Stomach (tissue), 9 donors: ENCODE data around the gene RXRA. TPM values are rescaled to one million over a fixed set of nuclear protein-coding genes. Genes with fewer than 3 reads are reported as not detected.
A peak's percentile ranks its signal among the peaks of the same experiment; 100 is the strongest.

ENCODE experiments used
- DNase-seq, 2 donors: peaks; one replicate each; pipeline versions ENCODE4 v3.0.0 to v3.0.0-alpha.2; 2013 to 2019
- H3K27ac ChIP-seq, 5 donors: fragments of 200-600 bp in 4 of 5; sonication (generic) in 4 of 5; one replicate each; pipeline ENCODE4 v1.5.1; 2013 to 2019; ENCODE audit warnings: mild to moderate bottlenecking in 1 of 5, moderate library complexity in 1 of 5
- H3K27me3 ChIP-seq, 3 donors: fragments of 200-600 bp; sonication (generic); one replicate each; pipeline ENCODE4 v1.5.1; 2017 to 2019; ENCODE audit warnings: mixed run types in 1 of 3
- H3K36me3 ChIP-seq, 4 donors: fragments of 200-600 bp; sonication (generic); 1 replicate in 3 of 4; 2 replicates in 1 of 4; pipeline ENCODE4 v1.5.1; 2016 to 2019
- H3K4me1 ChIP-seq, 4 donors: fragments of 200-600 bp; sonication (generic); one replicate each; pipeline ENCODE4 v1.5.1; 2016 to 2019
- H3K4me3 ChIP-seq, 4 donors: fragments of 200-600 bp; sonication (generic) in 3 of 4; one replicate each; pipeline ENCODE4 v1.5.1; 2016 to 2019; ENCODE audit warnings: mild to moderate bottlenecking in 1 of 4
- H3K9me3 ChIP-seq, 4 donors: fragments of 200-600 bp; sonication (generic); one replicate each; pipeline ENCODE4 v1.5.1; 2016 to 2019
- CTCF ChIP-seq, 7 experiments: fragments of 450-650 bp in 4 of 7; fragments of 200-600 bp in 3 of 7; sonication (generic) in 3 of 7; IDR thresholded peaks; one replicate each; pipeline ENCODE4 v1.5.1; 2016 to 2019; ENCODE audit warnings: antibody characterized with exemption in 7 of 7, control low read depth in 2 of 7, mild to moderate bottlenecking in 1 of 7
- EP300 ChIP-seq: sonication (generic); formaldehyde crosslinking; IDR thresholded peaks from one replicate; pipeline ENCODE4 v1.6.1; 2017; ENCODE audit warnings: antibody characterized with exemption
- POLR2A ChIP-seq, 4 donors: fragments of 450-650 bp; IDR thresholded peaks; one replicate each; pipeline ENCODE4 v1.6.1; 2016; ENCODE audit warnings: antibody characterized with exemption in 4 of 4, control low read depth in 2 of 4, mild to moderate bottlenecking in 1 of 4, moderate library complexity in 1 of 4
- POLR2AphosphoS5 ChIP-seq, 3 donors: sonication (generic); formaldehyde crosslinking; IDR thresholded peaks; one replicate each; pipeline ENCODE4 v1.6.1; 2016; ENCODE audit warnings: antibody characterized with exemption in 3 of 3
- WGBS, 5 donors: extraction: QIAGEN DNeasy Blood & Tissue Kit in 3 of 5; methylation state at CpG; one replicate each; pipeline versions ENCODE4 v1.1.5 to v1.1.7; 2013 to 2018; 5-methylcytosine and 5-hydroxymethylcytosine counted together
- intact Hi-C: fragments of 100-400 bp; cut with DNase I; formaldehyde crosslinking; loops from one replicate; pipeline ENCODE4 v1.15.1; 2023; ENCODE audit warnings: low total_unique reads
- polyA plus RNA-seq, 3 donors: library from polyadenylated mRNA; stranded (reverse); fragments of 200-250 nt; gene quantifications; one replicate each; pipeline ENCODE4 v1.2.3, GENCODE V29; 2013
- total RNA-seq, 5 donors: library from RNA; depleted of rRNA; stranded (reverse); fragments of >200 nt; gene quantifications; one replicate each; pipeline versions ENCODE4 v1.1.0 to v1.2.3, GENCODE V29; 2014 to 2016
- donor health status: healthy with polysubstance abuse.
- donor health status: Bipolar disorder and iron deficiency.
- donor health status: healthy.

The RXRA gene
- total and polyA plus RNA-seq, 8 donors = 14.0 to 68.4 (median 29.3) TPM

DNA sequence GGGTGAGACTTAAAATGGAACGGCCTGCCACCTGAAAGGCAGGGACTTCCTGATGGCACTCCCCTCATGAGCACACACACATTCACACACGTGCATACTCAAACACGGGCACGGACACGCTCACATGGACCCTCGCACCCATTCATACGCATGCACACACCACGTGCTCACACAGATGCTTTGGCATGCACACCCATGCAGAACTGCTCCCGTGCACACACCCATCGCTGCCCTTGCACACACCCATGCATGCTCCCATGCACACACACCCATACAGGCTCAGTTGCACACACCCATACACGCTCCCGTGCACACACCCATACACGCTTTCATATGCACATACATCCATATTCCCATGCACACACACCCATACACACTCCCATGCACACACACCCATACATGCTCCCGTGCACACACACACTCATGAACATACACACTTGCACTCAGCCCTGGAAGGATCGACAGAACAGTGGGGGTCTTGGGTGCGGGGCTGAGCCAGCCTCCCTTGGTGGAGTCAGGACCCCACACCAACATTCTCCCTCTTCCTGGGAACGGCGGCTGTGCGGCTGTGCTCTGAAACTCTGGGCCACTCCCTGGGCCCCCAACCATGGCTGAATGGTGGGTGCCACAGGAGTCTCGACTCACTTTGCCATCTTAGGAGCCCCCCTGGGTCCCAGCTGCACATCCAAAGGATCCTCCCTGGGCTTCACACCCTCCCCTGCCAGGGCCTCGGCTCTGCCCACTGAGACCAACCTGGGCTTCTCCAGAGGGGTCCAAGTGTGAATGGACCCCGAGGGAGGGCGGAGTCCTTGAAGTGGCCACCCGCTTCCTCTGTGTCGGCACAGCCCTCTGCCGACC lies 115.2 kb downstream of the RXRA start:
- Histone ChIP-seq H3K27me3 (peaks cover 0 to 20% (median 10%) of the 10 kb centered on the region in 3 donors), H3K4me1 (peaks cover 43 to 57% (median 50%) of the 10 kb centered on the region in 4 donors), H3K9me3 (no peaks in the 10 kb centered on the region), H3K4me3 (no peak overlapping the region), H3K36me3 (peaks cover 5 to 18% (median 14%) of the 10 kb centered on the region in 4 donors), H3K27ac (no peak overlapping the region)
- TF ChIP-seq EP300 = no peak
- TF ChIP-seq CTCF (IDR thresholded peaks at IDR 0.05) = no peak
- no peak for TF ChIP-seq POLR2A (IDR thresholded peaks at IDR 0.05)
- TF ChIP-seq POLR2AphosphoS5 (IDR thresholded peaks at IDR 0.05) = no peak
- intact Hi-C loops = loop anchor here (2.0 kb wide), 1 partner anchor 271 kb away; no protein-coding TSS in a partner anchor
- 48 to 59% (median 56%) methylated on average over 19 to 26 of the region's 26 CpGs for WGBS, 5 donors
- DNase-seq = no peak

DNA sequence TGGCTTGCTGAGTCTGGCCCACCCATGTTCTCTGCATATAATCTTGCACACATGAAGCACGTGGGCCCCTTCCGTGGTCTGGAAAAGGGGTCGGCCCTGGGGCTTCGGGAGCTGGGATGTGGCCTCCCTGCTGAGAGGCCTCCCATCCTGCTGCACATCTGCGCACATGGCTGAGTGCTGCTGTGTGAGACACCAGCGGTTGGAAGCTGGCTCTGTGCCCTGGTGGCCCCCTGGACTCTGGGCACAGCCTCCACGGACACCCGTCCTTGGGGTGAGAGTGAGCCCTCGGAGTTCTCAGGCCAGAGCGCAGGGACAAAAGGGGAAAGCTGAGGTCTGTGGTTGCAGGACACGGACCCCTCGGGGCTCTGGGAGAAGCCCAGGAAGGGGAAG lies 115.8 kb downstream of the RXRA start:
- WGBS, 5 donors = 3 to 14% (median 8%) methylated on average over 6 to 12 of the region's 12 CpGs
- Histone ChIP-seq H3K27me3 (peaks cover 0 to 20% (median 10%) of the 10 kb centered on the region in 3 donors), H3K36me3 (peaks cover 0 to 12% (median 8%) of the 10 kb centered on the region in 4 donors), H3K4me1 (peaks cover 37 to 51% (median 44%) of the 10 kb centered on the region in 4 donors), H3K9me3 (no peaks in the 10 kb centered on the region), H3K4me3 (no peak overlapping the region), H3K27ac (no peak overlapping the region)
- intact Hi-C loops = loop anchor here (2.0 kb wide), 1 partner anchor 271 kb away; no protein-coding TSS in a partner anchor
- DNase-seq = peak in 1 of 2 donors; percentile 65
- no peak for TF ChIP-seq POLR2A (IDR thresholded peaks at IDR 0.05)
- TF ChIP-seq POLR2AphosphoS5 (IDR thresholded peaks at IDR 0.05) = no peak
- TF ChIP-seq CTCF (IDR thresholded peaks at IDR 0.05) = no peak
- no peak for TF ChIP-seq EP300

DNA sequence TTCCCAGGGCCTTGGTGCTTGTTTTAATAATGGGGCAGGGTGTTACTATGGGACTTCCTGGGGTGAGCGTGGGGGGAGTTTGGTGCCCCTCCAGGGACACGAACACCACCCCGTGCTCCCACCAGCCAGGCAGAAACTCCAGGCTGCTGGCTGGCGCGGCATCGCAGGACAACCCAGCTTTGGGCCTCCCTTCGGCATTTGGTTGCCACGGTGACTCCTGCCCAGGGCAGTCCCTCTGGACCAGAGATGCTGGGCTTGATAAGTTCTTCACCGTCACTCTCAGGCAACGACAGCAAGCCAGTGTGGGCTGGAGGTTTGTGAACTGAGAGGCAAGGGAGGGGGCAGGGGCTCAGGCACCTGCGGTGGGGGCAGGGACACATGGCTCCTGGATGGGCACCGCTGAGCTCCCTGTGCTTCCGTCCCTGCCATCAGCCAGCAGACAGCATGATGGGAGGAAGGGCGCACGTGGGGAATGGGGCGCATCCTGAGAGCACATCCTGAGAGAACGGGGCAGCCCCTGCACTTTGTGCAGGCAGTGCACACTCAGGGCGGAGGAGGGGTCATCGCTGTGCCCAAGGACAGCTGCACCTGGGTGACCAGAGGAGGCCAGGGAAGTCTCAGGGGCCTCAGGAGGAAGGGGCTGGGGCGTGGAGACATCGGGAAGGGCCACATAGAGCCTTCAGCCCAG lies 116.4 kb downstream of the RXRA start:
- H3K27ac ChIP-seq = no peak overlapping the region
- intact Hi-C loops = loop anchor here (2.0 kb wide), 1 partner anchor 272 kb away; no protein-coding TSS in a partner anchor
- peaks cover 0 to 20% (median 10%) of the 10 kb centered on the region in 3 donors for H3K27me3 ChIP-seq
- peaks cover 31 to 46% (median 39%) of the 10 kb centered on the region in 4 donors for H3K4me1 ChIP-seq
- 26 to 38% (median 29%) methylated on average over 10 to 21 of the region's 21 CpGs for WGBS, 5 donors
- peaks cover 0 to 8% (median 4%) of the 10 kb centered on the region in 4 donors for H3K36me3 ChIP-seq
- no peak for TF ChIP-seq CTCF (IDR thresholded peaks at IDR 0.05)
- no peak for TF ChIP-seq POLR2A (IDR thresholded peaks at IDR 0.05)
- TF ChIP-seq POLR2AphosphoS5 (IDR thresholded peaks at IDR 0.05) = no peak
- TF ChIP-seq EP300 = no peak
- peak in 1 of 2 donors; percentile 58 for DNase-seq
- H3K4me3 ChIP-seq = no peak overlapping the region
- no peaks in the 10 kb centered on the region for H3K9me3 ChIP-seq
